Thyroid gland (tissue), 4 donors: Measurements from ENCODE around the gene PAX3. TPM values are rescaled to one million over a fixed set of nuclear protein-coding genes. Genes with fewer than 3 reads are reported as not detected.

Source experiments
- DNase-seq, 2 donors: peaks; one replicate each; pipeline ENCODE4 v3.0.0-alpha.2; 2019
- H3K27ac ChIP-seq, 3 donors: fragments of 200-600 bp; sonication (generic); 1 replicate in 2 of 3; 2 replicates in 1 of 3; pipeline ENCODE4 v1.5.1; 2016 to 2019; ENCODE audit warnings: mild to moderate bottlenecking in 1 of 3, moderate library complexity in 1 of 3
- H3K27me3 ChIP-seq: fragments of 200-600 bp; sonication (generic); one replicate; pipeline ENCODE4 v1.5.1; 2019
- H3K36me3 ChIP-seq, 2 donors: fragments of 200-600 bp; sonication (generic); one replicate each; pipeline ENCODE4 v1.5.1; 2016 to 2019
- H3K4me1 ChIP-seq, 2 donors: fragments of 200-600 bp; sonication (generic); one replicate each; pipeline ENCODE4 v1.5.1; 2017 to 2019
- H3K4me3 ChIP-seq, 3 donors: fragments of 200-600 bp; sonication (generic); replicated peaks in 1 of 3; 1 replicate in 2 of 3; 2 replicates in 1 of 3; pipeline ENCODE4 v1.5.1; 2016; ENCODE audit warnings: mild to moderate bottlenecking in 1 of 3
- H3K9me3 ChIP-seq: fragments of 200-600 bp; sonication (generic); one replicate; pipeline ENCODE4 v1.5.1; 2017
- CTCF ChIP-seq, 6 experiments: fragments of 200-600 bp in 3 of 6; fragments of 450-650 bp in 3 of 6; sonication (generic) in 3 of 6; IDR thresholded peaks; one replicate each; pipeline ENCODE4 v1.5.1; 2016 to 2019; ENCODE audit warnings: antibody characterized with exemption in 6 of 6, mild to moderate bottlenecking in 2 of 6, inconsistent platforms in 1 of 6, moderate library complexity in 1 of 6
- POLR2A ChIP-seq, 2 donors: fragments of 450-650 bp; IDR thresholded peaks; one replicate each; pipeline ENCODE4 v1.6.1; 2017; ENCODE audit warnings: antibody characterized with exemption in 2 of 2, mild to moderate bottlenecking in 2 of 2, moderate library complexity in 1 of 2
- WGBS, 2 donors: methylation state at CpG; one replicate each; pipeline ENCODE4 v1.1.5; 2017; 5-methylcytosine and 5-hydroxymethylcytosine counted together
- intact Hi-C: fragments of 100-400 bp; cut with DNase I; formaldehyde crosslinking; loops from one replicate; pipeline ENCODE4 v1.15.1; 2023
- total RNA-seq, 4 donors: library from RNA; depleted of rRNA; stranded (reverse); fragments of >200 nt; gene quantifications; one replicate each; pipeline ENCODE4 v1.2.3, GENCODE V29; 2016

Gene PAX3
- total RNA-seq, 4 donors from 2014 or later: not detected

GRCh38 chr2:222307143-222307756 lies 8.5 kb upstream of the PAX3 start:
- DNase-seq: no peak
- Histone ChIP-seq H3K4me3 (no peak overlapping the region), H3K36me3 (no peaks in the 10 kb centered on the region), H3K9me3 (no peaks in the 10 kb centered on the region), H3K27me3 (peaks cover 87% of the 10 kb centered on the region), H3K4me1 (peaks cover 17 to 33% of the 10 kb centered on the region in 2 donors), H3K27ac (no peak overlapping the region)
- intact Hi-C loops: no loop called here
- 7 to 10% methylated on average over 28 to 30 of the region's 34 CpGs for WGBS, 2 donors
- TF ChIP-seq CTCF (IDR thresholded peaks at IDR 0.05) (no peak), POLR2A (IDR thresholded peaks at IDR 0.05) (no peak)

GRCh38 chr2:222306393-222307142 lies 7.8 kb upstream of the PAX3 start:
- no peak for DNase-seq
- Histone ChIP-seq H3K9me3 (no peaks in the 10 kb centered on the region), H3K36me3 (no peaks in the 10 kb centered on the region), H3K4me3 (peak overlapping the region in 1 of 3 donors; percentile 18), H3K4me1 (peaks cover 17 to 31% of the 10 kb centered on the region in 2 donors), H3K27ac (no peak overlapping the region), H3K27me3 (peaks cover 88% of the 10 kb centered on the region)
- TF ChIP-seq POLR2A (IDR thresholded peaks at IDR 0.05) (no peak), CTCF (IDR thresholded peaks at IDR 0.05) (no peak)
- WGBS, 2 donors: 3 to 5% methylated on average over 15 to 27 of the region's 27 CpGs
- intact Hi-C loops: no loop called here

GRCh38 chr2:222305516-222306392 lies 7.0 kb upstream of the PAX3 start:
- peaks cover 17 to 31% of the 10 kb centered on the region in 2 donors for H3K4me1 ChIP-seq
- peaks cover 88% of the 10 kb centered on the region for H3K27me3 ChIP-seq
- no peak overlapping the region for H3K27ac ChIP-seq
- peak overlapping the region in 2 of 3 donors; percentile 2 to 18 for H3K4me3 ChIP-seq
- H3K36me3 ChIP-seq: no peaks in the 10 kb centered on the region
- intact Hi-C loops: no loop called here
- WGBS, 2 donors: 3 to 5% methylated on average over 42 to 43 of the region's 66 CpGs
- no peaks in the 10 kb centered on the region for H3K9me3 ChIP-seq
- peak; percentile 36 to 38 for DNase-seq
- TF ChIP-seq POLR2A (IDR thresholded peaks at IDR 0.05) (no peak), CTCF (IDR thresholded peaks at IDR 0.05) (no peak)

- peak overlapping the region in 1 of 3 donors; percentile 18 for H3K4me3 ChIP-seq
- intact Hi-C loops: no loop called here
- no peak overlapping the region for H3K27ac ChIP-seq
- no peaks in the 10 kb centered on the region for H3K36me3 ChIP-seq
- no peaks in the 10 kb centered on the region for H3K9me3 ChIP-seq
- 5 to 8% methylated on average over 39 of the region's 39 CpGs for WGBS, 2 donors
- H3K27me3 ChIP-seq: peaks cover 94% of the 10 kb centered on the region
- no peak for TF ChIP-seq CTCF (IDR thresholded peaks at IDR 0.05)
- no peak for TF ChIP-seq POLR2A (IDR thresholded peaks at IDR 0.05)
- peaks cover 17 to 31% of the 10 kb centered on the region in 2 donors for H3K4me1 ChIP-seq
- DNase-seq: no peak
Observed at GRCh38 chr2:222304737-222305515, 6.1 kb upstream of the PAX3 start.
